Measurements from ENCODE around the gene CDC123.

GRCh38 chr10:12218991-12219390 is 23.0 kb downstream of the CDC123 start:
- TF ChIP-seq CTCF (IDR thresholded peaks at IDR 0.05), result no peak
- no peak for TF ChIP-seq ZNF263 (CRISPR knock-in tag; IDR thresholded peaks at IDR 0.05; ENCODE audit: low read depth)
- TF ChIP-seq ZSCAN18 (CRISPR knock-in tag; IDR thresholded peaks at IDR 0.05), result no peak
- TF ChIP-seq PRDM15 (CRISPR knock-in tag; IDR thresholded peaks at IDR 0.05), result no peak
- TF ChIP-seq MAX (CRISPR knock-in tag; IDR thresholded peaks at IDR 0.05), result no peak
- no peak for TF ChIP-seq TEAD4 (CRISPR knock-in tag; IDR thresholded peaks at IDR 0.05)
- no peak for TF ChIP-seq CDX4 (CRISPR knock-in tag; IDR thresholded peaks at IDR 0.05; ENCODE audit: borderline replicate concordance)
- no peak for TF ChIP-seq TCF7 (CRISPR knock-in tag; IDR thresholded peaks at IDR 0.05; ENCODE audit: low read depth)
